Ovary (tissue), 9 donors: ENCODE data around the gene JUND. TPM values are rescaled to one million over a fixed set of nuclear protein-coding genes. Genes with fewer than 3 reads are reported as not detected.

Experiments used
- DNase-seq, 5 donors: peaks; one replicate each; pipeline ENCODE4 v3.0.0-alpha.2; 2019 to 2020
- H3K27ac ChIP-seq, 2 donors: fragments of 200-600 bp; one replicate each; pipeline versions ENCODE4 v1.5.1 to v1.8.0; 2019 to 2022
- H3K27me3 ChIP-seq: fragments of 200-600 bp; one replicate; pipeline ENCODE4 v1.8.0; 2022
- H3K36me3 ChIP-seq: fragments of 200-600 bp; sonication (generic); one replicate; pipeline ENCODE4 v1.5.1; 2019
- H3K4me1 ChIP-seq: one replicate; pipeline ENCODE4 v1.8.1; 2013; ENCODE audit warnings: mild to moderate bottlenecking, moderate library complexity; ENCODE audit not compliant: insufficient read depth
- H3K4me3 ChIP-seq: fragments of 200-600 bp; sonication (generic); one replicate; pipeline ENCODE4 v1.5.1; 2017
- H3K9me3 ChIP-seq, 2 donors: fragments of 200-600 bp in 1 of 2; sonication (generic) in 1 of 2; one replicate each; pipeline versions ENCODE4 v1.5.1 to v1.8.1; 2013 to 2019; ENCODE audit warnings: mild to moderate bottlenecking in 1 of 2, moderate library complexity in 1 of 2
- EP300 ChIP-seq: sonication (generic); formaldehyde crosslinking; IDR thresholded peaks from one replicate; pipeline ENCODE4 v1.6.1; 2017; ENCODE audit warnings: antibody characterized with exemption
- POLR2A ChIP-seq: fragments of 450-650 bp; IDR thresholded peaks from one replicate; pipeline ENCODE4 v1.6.1; 2017; ENCODE audit warnings: antibody characterized with exemption, mild to moderate bottlenecking, moderate library complexity
- WGBS, 3 donors: extraction: QIAGEN DNeasy Blood & Tissue Kit in 1 of 3; methylation state at CpG; one replicate each; pipeline versions ENCODE4 v1.1.5 to v1.1.7; 2013 to 2017; 5-methylcytosine and 5-hydroxymethylcytosine counted together
- intact Hi-C, 4 donors: fragments of 100-400 bp; cut with DNase I; formaldehyde crosslinking; loops; one replicate each; pipeline versions ENCODE4 v1.11.0 to v1.15.1; 2022 to 2023
- polyA plus RNA-seq, 2 donors: library from polyadenylated mRNA; stranded (reverse); fragments of 200-250 nt in 1 of 2; fragments of 350-450 nt in 1 of 2; fragmentation: Illumina TruSeq in 1 of 2; extraction: RNeasy Lipid Tissue Mini Kit (QIAGEN cat#74804) in 1 of 2; gene quantifications; one replicate each; pipeline ENCODE4 v1.2.3, GENCODE V29; 2013 to 2014
- total RNA-seq, 7 donors: library from RNA; depleted of rRNA in 2 of 7; stranded (reverse); fragments of >200 nt in 2 of 7; fragmentation: NEBNext Ultra II Directional in 3 of 7; extraction: Animal tissue kit (Norgen Biotek cat#: 25700) in 3 of 7; gene quantifications; one replicate each; pipeline versions ENCODE4 v1.1.0 to v1.2.4, GENCODE V29; 2016 to 2023
- TF ChIP-seq, protein P1 (sequence below), 3 donors: fragments of 450-650 bp in 2 of 3; fragments of 200-600 bp in 1 of 3; IDR thresholded peaks; one replicate each; pipeline versions ENCODE4 v1.5.1 to v1.8.0; 2016 to 2022; ENCODE audit warnings: antibody characterized with exemption in 3 of 3, mild to moderate bottlenecking in 1 of 3
- donor health status: DM: no; HTN: no; CAD: no; lungs with moderate emphysema.
- donor health status: DM: no; HTN: no; CAD: no.
- donor health status: Bipolar disorder and iron deficiency.
- donor health status: DM: yes; HTN: yes; CAD: no.
- donor health status: DM: no; HTN: no; CAD: no.
- donor health status: DM: yes; HTN: yes; CAD: no.

The JUND gene
- total and polyA plus RNA-seq, 9 donors, result 95.2 to 1,260 (median 412) TPM

DNA sequence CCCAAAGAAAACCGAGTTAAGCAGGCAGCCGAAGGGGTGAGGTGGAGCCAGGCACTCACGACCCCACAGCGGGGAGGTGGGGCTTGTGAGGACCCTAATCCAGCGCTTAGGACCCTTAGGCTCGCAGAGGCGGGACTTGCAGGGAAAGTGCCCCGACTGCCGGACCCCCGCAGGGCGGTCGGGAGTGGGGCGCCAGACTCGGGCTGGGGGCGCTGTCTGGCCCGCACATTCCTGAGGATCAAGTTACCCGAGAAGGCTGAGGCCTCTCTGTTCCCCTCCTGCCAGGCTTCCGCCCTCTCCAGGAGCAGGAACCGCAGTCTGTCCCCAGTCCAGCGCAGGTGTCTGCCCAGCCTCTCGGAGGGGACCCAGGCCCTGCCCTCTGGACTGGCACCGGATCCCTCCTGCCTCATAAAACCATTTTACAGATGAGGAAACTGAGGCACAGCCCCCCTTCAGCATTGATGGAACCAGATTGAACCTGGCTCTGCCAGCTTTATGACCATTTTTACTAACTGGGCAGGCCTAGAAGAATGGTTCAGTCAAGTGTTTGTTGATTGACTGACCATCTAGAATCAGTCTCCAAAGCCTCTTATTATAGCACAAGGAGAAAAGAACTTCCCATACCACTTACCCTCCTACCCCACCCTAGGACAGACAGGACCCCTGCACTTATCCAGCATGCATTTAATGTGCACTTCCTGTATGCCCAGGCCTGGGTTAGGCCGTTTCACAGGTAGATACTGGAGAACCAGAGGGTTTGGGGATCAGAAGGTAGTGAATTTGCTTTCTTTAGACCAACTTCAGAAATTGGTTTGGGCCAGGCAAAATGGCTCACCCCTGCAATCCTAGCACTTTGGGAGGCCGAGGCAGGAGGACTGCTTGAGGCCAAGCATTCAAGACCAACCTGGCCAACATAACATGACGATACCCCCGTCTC is 6.7 kb upstream of the JUND start:
- H3K27ac ChIP-seq, result peak overlapping the region; percentile 71 to 84
- no peak overlapping the region for H3K4me3 ChIP-seq
- peaks cover 15% of the 10 kb centered on the region for H3K4me1 ChIP-seq
- peak in 2 of 5 donors; percentile 33 to 50 for DNase-seq
- H3K27me3 ChIP-seq, result no peaks in the 10 kb centered on the region
- intact Hi-C loops, result no loop called here
- WGBS, 3 donors, result 38 to 51% (median 42%) methylated on average over 26 of the region's 26 CpGs
- TF ChIP-seq EP300 (no peak), POLR2A (no peak)
- TF ChIP-seq, protein P1, sequence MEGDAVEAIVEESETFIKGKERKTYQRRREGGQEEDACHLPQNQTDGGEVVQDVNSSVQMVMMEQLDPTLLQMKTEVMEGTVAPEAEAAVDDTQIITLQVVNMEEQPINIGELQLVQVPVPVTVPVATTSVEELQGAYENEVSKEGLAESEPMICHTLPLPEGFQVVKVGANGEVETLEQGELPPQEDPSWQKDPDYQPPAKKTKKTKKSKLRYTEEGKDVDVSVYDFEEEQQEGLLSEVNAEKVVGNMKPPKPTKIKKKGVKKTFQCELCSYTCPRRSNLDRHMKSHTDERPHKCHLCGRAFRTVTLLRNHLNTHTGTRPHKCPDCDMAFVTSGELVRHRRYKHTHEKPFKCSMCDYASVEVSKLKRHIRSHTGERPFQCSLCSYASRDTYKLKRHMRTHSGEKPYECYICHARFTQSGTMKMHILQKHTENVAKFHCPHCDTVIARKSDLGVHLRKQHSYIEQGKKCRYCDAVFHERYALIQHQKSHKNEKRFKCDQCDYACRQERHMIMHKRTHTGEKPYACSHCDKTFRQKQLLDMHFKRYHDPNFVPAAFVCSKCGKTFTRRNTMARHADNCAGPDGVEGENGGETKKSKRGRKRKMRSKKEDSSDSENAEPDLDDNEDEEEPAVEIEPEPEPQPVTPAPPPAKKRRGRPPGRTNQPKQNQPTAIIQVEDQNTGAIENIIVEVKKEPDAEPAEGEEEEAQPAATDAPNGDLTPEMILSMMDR (IDR thresholded peaks at IDR 0.05), result no peak
- no peaks in the 10 kb centered on the region for H3K9me3 ChIP-seq
- H3K36me3 ChIP-seq, result no peaks in the 10 kb centered on the region

DNA sequence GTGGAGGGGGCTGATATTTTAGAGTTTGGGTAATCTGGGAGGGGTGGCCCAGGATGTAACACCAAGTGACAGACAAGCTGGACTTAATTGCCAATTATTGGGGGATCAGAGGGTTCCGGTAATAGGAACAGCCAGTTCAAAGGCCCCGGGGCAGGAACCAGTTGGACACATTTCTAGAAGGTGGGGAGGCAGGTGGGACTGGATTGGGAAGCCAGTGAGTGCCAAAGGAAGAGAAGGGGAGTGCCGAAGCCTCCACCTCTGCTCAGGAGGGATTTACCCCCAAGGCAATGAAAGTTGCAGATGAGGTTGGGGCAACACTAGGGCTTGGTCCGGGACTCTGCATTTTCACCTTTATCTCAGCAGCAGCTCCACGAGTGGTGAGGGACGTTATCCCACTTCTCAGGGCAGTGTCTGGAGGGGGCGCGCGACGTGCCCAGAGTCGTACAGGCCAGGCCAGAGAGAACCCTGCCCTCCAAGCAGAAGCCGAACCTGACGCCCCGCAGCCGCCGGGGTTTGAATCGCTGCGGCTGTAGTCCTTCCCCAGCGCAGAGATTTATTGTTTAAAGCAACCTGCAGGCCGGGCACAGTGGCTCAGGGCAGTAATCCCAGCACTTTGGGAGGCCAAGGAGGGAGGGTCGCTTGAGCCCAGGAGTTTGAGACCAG is 5.7 kb upstream of the JUND start:
- 83 to 89% (median 83%) methylated on average over 21 of the region's 21 CpGs for WGBS, 3 donors
- TF ChIP-seq, protein P1 (IDR thresholded peaks at IDR 0.05), result no peak
- TF ChIP-seq POLR2A (no peak), EP300 (no peak)
- H3K9me3 ChIP-seq, result no peaks in the 10 kb centered on the region
- no peaks in the 10 kb centered on the region for H3K36me3 ChIP-seq
- peak in 1 of 5 donors; percentile 31 for DNase-seq
- H3K27ac ChIP-seq, result peak overlapping the region; percentile 71 to 84
- peaks cover 19% of the 10 kb centered on the region for H3K4me1 ChIP-seq
- no peaks in the 10 kb centered on the region for H3K27me3 ChIP-seq
- no peak overlapping the region for H3K4me3 ChIP-seq
- intact Hi-C loops, result no loop called here

DNA sequence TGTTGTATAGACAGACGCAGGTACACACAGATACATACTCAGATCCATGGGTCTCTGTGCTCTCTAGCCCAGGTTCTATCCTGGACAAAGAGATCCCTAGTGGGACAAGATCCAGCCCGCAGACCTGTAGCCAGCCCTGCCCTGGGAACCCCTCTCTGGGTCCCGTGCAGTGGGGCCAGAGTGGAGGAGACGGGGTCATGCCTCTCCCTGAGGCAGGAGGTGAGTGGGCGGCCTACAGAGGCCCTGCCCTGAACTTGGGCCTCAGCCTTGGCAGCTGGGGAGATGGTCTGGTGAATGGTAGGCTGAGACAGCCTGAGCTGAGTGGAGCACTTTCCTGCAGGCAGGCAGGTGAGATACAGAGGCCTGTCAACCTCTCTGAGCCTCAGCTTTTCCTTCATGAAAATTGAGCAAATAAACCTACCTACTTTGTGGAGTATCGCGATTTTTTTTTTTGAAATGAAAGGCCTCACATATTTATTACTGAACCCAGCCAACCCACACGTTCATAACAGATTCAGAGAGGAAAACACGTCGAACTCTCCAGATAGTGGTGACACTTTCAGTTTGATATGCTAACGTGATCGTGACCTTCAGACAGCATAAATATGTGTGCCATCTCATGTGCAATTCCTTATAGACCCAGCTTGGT is 3.4 kb upstream of the JUND start:
- peaks cover 13% of the 10 kb centered on the region for H3K4me1 ChIP-seq
- DNase-seq, result peak in 1 of 5 donors; percentile 52
- H3K36me3 ChIP-seq, result no peaks in the 10 kb centered on the region
- no peaks in the 10 kb centered on the region for H3K9me3 ChIP-seq
- no peak overlapping the region for H3K4me3 ChIP-seq
- TF ChIP-seq, protein P1 (IDR thresholded peaks at IDR 0.05), result no peak
- TF ChIP-seq EP300, result no peak
- no peaks in the 10 kb centered on the region for H3K27me3 ChIP-seq
- intact Hi-C loops, result no loop called here
- WGBS, 3 donors, result 28 to 58% (median 36%) methylated on average over 12 of the region's 12 CpGs
- H3K27ac ChIP-seq, result peak overlapping the region; percentile 63 to 84

DNA sequence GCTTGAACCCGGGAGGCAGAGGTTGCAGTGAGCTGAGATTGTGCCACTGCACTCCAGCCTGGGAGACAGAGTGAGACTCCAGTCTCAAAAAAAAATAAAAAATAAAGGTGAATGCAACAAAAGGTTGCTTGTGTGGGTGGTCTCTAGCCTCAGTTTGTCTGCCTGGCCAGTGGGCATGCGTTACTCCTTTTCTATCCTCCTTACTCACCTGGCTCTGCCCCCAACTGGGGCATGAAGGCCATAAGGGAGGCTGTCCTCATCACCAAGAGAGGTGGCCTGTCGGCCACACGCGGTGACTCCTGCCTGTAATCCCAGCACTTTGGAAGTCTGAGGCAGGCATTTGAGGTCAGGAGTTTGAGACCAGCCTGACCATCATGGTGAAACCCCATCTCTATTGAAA is 1.9 kb upstream of the JUND start:
- Histone ChIP-seq H3K4me1 (peaks cover 15% of the 10 kb centered on the region), H3K27me3 (no peaks in the 10 kb centered on the region), H3K4me3 (no peak overlapping the region), H3K36me3 (no peaks in the 10 kb centered on the region), H3K9me3 (no peaks in the 10 kb centered on the region), H3K27ac (peak overlapping the region in 1 of 2 donors; percentile 100)
- WGBS, 3 donors, result 76 to 91% (median 90%) methylated on average over 5 of the region's 5 CpGs
- intact Hi-C loops, result no loop called here
- TF ChIP-seq POLR2A, result no peak
- TF ChIP-seq, protein P1 (IDR thresholded peaks at IDR 0.05), result no peak
- TF ChIP-seq EP300, result no peak
- peak in 2 of 5 donors; percentile 45 to 49 for DNase-seq
